Glutamatergic neuron (in vitro differentiated cells): ENCODE data around the gene CTXND2. TPM values are rescaled to one million over a fixed set of nuclear protein-coding genes. Genes with fewer than 3 reads are reported as not detected.

ENCODE experiments used
- DNase-seq: peaks from one replicate; pipeline ENCODE4 v3.0.0; 2022
- H3K27ac Mint-ChIP-seq: one replicate; pipeline ENCODE4 v1.8.0; 2020; ENCODE audit warnings: mild to moderate bottlenecking, mixed read lengths, inconsistent platforms; ENCODE audit not compliant: unreplicated experiment
- H3K27me3 Mint-ChIP-seq: one replicate; pipeline ENCODE4 v1.8.0; 2020; ENCODE audit warnings: mild to moderate bottlenecking, moderate library complexity, mixed read lengths, inconsistent platforms; ENCODE audit not compliant: unreplicated experiment
- H3K36me3 Mint-ChIP-seq: one replicate; pipeline ENCODE4 v1.8.0; 2020; ENCODE audit warnings: mild to moderate bottlenecking, mixed read lengths, inconsistent platforms; ENCODE audit not compliant: unreplicated experiment
- H3K4me1 Mint-ChIP-seq: one replicate; pipeline ENCODE4 v1.8.0; 2020; ENCODE audit warnings: mild to moderate bottlenecking, low read depth, mixed read lengths, inconsistent platforms; ENCODE audit not compliant: unreplicated experiment
- H3K4me3 Mint-ChIP-seq: one replicate; pipeline ENCODE4 v1.8.0; 2020; ENCODE audit warnings: mild to moderate bottlenecking, mixed read lengths, inconsistent platforms; ENCODE audit not compliant: unreplicated experiment
- H3K9me3 Mint-ChIP-seq: one replicate; pipeline ENCODE4 v1.8.0; 2020; ENCODE audit warnings: mild to moderate bottlenecking, moderate library complexity, mixed read lengths, inconsistent platforms; ENCODE audit not compliant: unreplicated experiment
- total RNA-seq: library from RNA; stranded (reverse); fragmentation: NEBNext Ultra II Directional; extraction: Animal tissue kit (Norgen Biotek cat#: 25700); gene quantifications from one replicate; pipeline ENCODE4 v1.2.1, GENCODE V29; 2021; ENCODE audit not compliant: unreplicated experiment
- TF ChIP-seq, protein P1 (sequence below): fragments of 200-600 bp; sonication (generic); IDR thresholded peaks from one replicate; pipeline ENCODE4 v1.5.0; 2021; ENCODE audit not compliant: partially characterized antibody, unreplicated experiment

The CTXND2 gene
- total RNA-seq, 1 donor from 2014 or later, result not detected

DNA sequence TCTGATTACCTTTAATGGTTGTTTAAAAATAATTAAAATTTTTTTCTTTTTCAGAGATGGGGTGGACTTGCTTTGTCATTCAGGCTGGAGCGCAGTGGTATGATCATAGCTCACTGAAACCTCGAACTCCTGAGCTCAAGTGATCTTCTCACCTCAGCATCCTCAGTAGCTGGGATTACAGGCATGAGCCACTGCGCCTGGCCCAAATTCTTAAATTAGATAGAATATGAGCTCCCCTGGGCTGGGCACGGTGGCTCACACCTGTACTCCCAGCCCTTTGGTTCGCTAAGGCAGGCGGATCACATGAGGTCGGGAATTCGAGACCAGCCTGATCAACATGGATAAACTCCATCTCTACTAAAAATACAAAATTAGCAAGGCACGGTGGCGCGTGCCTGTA lies 70.7 kb downstream of the CTXND2 start:
- Mint-ChIP-seq H3K9me3 (no peaks in the 10 kb centered on the region), H3K36me3 (no peaks in the 10 kb centered on the region), H3K4me3 (no peak overlapping the region), H3K4me1 (no peaks in the 10 kb centered on the region), H3K27me3 (no peaks in the 10 kb centered on the region), H3K27ac (no peak overlapping the region)
- no peak for DNase-seq
- TF ChIP-seq, protein P1, sequence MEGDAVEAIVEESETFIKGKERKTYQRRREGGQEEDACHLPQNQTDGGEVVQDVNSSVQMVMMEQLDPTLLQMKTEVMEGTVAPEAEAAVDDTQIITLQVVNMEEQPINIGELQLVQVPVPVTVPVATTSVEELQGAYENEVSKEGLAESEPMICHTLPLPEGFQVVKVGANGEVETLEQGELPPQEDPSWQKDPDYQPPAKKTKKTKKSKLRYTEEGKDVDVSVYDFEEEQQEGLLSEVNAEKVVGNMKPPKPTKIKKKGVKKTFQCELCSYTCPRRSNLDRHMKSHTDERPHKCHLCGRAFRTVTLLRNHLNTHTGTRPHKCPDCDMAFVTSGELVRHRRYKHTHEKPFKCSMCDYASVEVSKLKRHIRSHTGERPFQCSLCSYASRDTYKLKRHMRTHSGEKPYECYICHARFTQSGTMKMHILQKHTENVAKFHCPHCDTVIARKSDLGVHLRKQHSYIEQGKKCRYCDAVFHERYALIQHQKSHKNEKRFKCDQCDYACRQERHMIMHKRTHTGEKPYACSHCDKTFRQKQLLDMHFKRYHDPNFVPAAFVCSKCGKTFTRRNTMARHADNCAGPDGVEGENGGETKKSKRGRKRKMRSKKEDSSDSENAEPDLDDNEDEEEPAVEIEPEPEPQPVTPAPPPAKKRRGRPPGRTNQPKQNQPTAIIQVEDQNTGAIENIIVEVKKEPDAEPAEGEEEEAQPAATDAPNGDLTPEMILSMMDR, result no peak

- no peaks in the 10 kb centered on the region for H3K4me1 Mint-ChIP-seq
- H3K27me3 Mint-ChIP-seq, result peaks cover 2% of the 10 kb centered on the region
- H3K4me3 Mint-ChIP-seq, result no peak overlapping the region
- TF ChIP-seq, protein P1, result no peak
- H3K9me3 Mint-ChIP-seq, result no peaks in the 10 kb centered on the region
- no peak for DNase-seq
- H3K27ac Mint-ChIP-seq, result no peak overlapping the region
- peaks cover 7% of the 10 kb centered on the region for H3K36me3 Mint-ChIP-seq
Measured at GRCh38 chr1:150960646-150961045, 73.7 kb downstream of the CTXND2 start.

DNA sequence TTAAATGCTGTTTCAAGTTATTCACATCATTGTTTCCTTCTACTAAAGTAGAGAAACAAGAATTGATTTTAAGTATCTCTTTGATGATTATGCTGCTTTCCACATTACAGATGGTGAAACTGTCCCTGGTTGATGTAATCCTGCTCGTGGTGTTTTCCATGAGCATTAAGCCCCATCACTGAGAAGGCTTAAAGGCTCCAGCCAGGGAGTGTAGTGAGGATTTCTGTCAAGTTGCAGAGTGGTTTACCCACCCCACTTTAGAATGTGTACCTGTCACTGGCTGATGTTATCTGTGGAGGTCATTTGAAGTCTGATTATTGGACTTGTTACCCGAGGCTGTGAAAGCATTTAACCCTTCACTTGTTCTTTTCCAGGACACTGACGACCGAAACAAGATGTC lies 74.8 kb downstream of the CTXND2 start:
- Mint-ChIP-seq H3K4me3 (no peak overlapping the region), H3K36me3 (peaks cover 7% of the 10 kb centered on the region), H3K27ac (no peak overlapping the region), H3K4me1 (no peaks in the 10 kb centered on the region), H3K27me3 (peaks cover 2% of the 10 kb centered on the region), H3K9me3 (no peaks in the 10 kb centered on the region)
- no peak for DNase-seq
- TF ChIP-seq, protein P1, result no peak

Other genes starting within 250 kb of the CTXND2 start
- gene GOLPH3L, start 190.0 kb upstream of the CTXND2 start, total RNA-seq, result 14.5 TPM
- not detected for gene HORMAD1, start 166.2 kb upstream of the CTXND2 start, total RNA-seq
- gene CTSS, start 121.4 kb upstream of the CTXND2 start, total RNA-seq, result 0.81 TPM
- gene CTSK, start 78.9 kb upstream of the CTXND2 start, total RNA-seq, result 8.8 TPM
- gene ARNT, start 10.5 kb upstream of the CTXND2 start, total RNA-seq, result 39.1 TPM
- gene SETDB1, start 39.2 kb downstream of the CTXND2 start, total RNA-seq, result 57.0 TPM
- 94.2 TPM for gene CERS2, start 87.7 kb downstream of the CTXND2 start, total RNA-seq
- gene ANXA9, start 95.2 kb downstream of the CTXND2 start, total RNA-seq, result not detected
- 26.2 TPM for gene MINDY1, start 119.8 kb downstream of the CTXND2 start, total RNA-seq
- gene PRUNE1, start 121.3 kb downstream of the CTXND2 start, total RNA-seq, result 14.9 TPM
- 1.4 TPM for gene BNIPL, start 149.4 kb downstream of the CTXND2 start, total RNA-seq
- gene C1orf56, start 160.6 kb downstream of the CTXND2 start, total RNA-seq, result 1.8 TPM
- gene CDC42SE1, start 172.5 kb downstream of the CTXND2 start, total RNA-seq, result 127 TPM
- 504 TPM for gene MLLT11, start 173.3 kb downstream of the CTXND2 start, total RNA-seq
- 5.4 TPM for gene GABPB2, start 183.6 kb downstream of the CTXND2 start, total RNA-seq